Stimulated activated CD8-positive, alpha-beta memory T cell treated with anti-CD3 and anti-CD28 coated beads, Interleukin-15, amount 100 ng/mL, for 24 hours (primary cell): Measurements from ENCODE around the gene SDF4.

ENCODE experiments used
- DNase-seq: peaks from one replicate; pipeline ENCODE4 v3.0.0-alpha.2; 2020; ENCODE audit warnings: low read depth

The SDF4 gene, protein sequence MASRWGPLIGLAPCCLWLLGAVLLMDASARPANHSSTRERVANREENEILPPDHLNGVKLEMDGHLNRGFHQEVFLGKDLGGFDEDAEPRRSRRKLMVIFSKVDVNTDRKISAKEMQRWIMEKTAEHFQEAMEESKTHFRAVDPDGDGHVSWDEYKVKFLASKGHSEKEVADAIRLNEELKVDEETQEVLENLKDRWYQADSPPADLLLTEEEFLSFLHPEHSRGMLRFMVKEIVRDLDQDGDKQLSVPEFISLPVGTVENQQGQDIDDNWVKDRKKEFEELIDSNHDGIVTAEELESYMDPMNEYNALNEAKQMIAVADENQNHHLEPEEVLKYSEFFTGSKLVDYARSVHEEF

DNA sequence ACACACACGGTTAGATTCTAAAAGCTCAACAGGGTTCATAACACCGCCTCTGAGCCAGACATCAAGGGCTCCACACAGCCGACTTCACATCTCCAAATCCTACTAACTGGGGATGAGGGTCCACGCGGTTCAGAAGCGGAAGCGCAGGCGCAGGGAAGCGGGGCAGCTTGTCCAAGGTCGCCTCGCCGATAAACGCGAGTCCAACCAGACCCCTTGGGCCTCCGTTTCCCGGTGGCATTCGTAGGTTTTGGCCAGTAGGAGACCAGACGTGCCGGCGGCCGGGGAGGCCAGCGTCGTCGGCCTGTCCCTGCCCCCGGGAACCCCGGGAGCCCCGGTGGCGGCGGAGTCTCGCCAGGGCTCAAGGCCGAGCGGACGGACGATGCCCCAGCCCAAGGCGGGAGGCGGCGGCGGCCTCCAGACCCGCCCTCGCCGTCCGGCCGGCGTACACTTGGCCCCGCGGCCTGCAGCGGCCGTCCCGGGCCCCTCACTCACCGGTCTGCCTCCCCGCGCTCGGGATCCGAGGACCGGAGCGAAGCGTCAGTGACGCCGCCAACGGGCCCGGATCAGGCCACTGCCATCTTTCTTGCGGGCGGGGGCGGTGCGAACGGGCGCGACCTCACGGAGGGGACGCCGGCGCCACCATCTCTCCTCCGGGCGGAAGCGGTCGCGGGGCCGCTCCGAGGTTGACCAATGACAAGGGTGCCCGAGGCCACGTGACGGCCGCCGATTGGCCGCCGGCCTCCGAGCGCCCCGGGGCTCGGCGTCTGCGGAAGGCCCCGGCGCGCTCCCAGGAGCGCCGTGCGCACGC, at the start of gene SDF4:
Gene SDF4 (minus strand): TSS at position 602 of the 808 bp plus-strand sequence. CDS start 3,229 bp downstream, outside the sequence.
- DNase-seq: peak; percentile 91

DNA sequence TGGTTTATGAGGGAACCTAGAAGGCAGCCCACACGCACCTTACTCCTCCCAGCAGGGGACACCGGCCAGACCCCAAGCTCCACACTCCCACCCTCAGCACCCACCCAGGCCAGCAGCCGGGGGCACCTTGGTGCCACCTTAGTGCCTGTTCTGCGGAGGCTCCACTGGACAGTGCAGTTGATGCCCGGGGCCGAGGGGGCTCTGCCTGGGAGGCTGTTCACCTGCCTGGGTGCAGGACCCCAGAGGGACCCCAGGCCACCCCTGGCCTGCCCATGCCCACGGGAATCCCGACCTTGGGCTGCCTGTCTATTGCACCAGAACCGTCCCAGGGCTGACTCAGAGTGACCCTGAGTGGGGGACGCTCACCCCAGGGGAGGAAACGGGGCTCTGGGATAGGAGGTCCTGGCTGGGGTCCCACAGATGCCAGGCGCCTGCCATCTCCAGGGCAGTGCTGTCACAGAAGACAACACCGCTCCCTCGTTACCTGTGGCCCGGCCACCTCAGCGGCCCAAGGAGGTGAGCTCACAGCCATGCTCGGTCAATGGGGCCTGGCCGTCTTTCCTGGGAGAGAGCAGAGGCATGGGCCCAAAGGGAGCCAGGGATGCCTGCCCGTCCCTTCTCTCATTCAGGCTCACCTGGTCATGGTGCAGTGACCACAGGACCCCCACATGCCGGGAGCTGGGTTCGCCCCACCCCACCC, 49.1 kb upstream of the SDF4 start:
- DNase-seq: no peak

DNA sequence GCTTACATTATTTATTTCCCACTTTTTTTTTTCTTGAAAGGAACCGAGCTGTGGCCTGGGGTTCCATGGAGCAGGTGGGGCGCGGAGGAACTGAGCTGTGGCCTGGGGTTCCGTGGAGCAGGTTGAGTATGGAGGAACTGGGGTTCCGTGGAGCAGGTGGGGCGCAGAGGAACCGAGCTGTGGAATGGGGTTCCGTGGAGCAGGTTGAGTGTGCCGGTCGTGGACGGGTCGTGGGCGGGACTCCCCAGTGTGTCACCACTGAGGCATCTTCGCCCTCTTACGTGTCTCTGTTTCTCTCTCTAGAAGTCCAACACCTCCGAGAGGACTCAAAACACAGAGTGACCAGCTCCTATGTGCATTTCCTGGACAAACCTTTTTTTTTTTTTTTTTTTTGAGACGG, 47.2 kb upstream of the SDF4 start:
- no peak for DNase-seq

DNA sequence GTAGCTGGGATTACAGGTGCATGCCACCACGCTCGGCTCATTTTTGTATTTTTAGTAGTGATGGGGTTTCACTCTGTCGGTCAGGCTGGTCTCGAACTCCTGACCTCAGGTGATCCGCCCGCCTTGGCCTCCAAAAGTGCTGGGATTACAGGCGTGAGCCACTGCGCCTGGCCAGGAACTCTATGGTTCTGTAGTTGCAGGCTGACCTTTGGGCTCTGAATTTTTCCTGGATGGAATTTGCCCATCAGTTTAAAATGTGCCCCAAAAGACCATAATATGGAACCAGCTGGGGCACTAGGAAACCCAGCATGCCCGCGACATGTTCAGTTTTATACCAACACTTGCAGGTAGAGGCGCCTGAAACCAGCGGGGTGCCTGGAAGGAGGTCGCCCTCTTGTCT, 46.8 kb upstream of the SDF4 start:
- no peak for DNase-seq

DNA sequence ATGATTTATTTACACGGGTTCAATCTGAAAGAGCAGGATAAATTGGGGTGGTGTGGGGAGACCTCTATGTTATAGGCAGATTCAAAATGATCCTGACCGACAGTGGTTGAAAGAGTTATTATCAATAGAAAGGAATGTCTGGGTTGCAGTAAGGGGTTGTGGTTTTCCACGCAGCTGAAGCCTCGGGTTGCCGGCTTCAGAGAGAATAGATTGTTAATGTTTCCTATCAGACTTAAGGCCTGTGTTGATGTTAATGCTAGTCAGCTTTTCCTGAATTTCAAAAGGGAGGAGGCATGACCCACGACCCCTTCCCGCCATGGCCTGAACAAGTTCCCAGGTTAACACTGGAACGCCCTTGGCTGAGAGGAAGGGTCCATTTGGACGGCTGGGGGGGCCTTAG, 44.0 kb upstream of the SDF4 start:
- no peak for DNase-seq

DNA sequence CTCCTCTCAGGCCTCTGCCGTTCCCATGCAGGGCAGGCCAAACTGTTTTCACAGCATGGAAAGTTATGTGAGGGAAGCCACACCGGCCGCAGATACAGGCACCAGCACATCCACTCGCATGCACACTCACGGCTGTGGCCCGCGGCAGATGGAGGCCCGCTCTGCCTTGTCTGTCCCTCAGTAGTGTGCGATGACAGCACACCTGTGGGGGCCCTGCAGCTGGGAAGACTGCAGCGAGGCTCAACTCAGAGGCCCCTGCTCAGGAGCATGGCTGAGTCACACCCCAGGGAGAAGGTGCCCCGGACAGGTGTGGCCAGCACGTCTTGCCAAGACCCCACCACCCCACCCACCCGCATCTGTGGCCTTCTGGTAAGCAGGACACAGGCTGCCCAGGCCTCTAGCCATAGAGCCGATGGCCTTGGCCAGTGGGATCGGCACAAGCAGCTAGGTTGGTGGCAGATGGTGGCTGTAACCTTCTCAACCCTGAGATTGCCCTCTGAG, 43.2 kb upstream of the SDF4 start:
- no peak for DNase-seq

DNA sequence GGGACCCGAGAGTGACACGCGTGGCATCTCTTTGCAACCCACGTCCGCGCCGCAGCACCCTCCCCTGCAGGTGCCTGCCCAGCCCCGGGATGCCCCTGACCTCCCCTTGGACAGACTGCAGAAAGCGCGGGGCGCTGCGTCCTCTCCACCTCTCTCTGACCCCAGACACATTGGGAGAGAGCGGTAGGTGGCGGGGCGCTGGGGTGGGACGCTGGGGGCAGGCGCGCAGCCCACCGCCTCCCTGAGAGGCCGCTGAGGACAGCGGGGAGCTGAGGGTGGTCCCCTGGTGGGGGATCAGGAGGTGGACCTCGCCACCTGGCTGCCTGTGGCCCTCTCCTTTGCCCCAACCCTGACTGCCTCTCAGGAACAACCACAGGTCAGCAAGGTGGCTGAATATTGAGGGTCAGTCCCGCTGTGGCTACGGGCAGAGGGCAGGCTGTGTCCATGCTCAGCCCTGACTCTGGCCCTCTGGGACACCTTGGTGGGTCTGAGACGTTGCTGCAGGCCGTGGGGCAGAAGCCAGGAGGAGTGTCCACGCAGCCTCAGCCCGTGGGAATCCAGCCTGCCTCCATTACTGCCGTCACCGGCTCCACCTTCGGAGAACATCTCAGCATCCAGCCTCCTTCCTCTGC, 42.6 kb upstream of the SDF4 start:
- DNase-seq: no peak

DNA sequence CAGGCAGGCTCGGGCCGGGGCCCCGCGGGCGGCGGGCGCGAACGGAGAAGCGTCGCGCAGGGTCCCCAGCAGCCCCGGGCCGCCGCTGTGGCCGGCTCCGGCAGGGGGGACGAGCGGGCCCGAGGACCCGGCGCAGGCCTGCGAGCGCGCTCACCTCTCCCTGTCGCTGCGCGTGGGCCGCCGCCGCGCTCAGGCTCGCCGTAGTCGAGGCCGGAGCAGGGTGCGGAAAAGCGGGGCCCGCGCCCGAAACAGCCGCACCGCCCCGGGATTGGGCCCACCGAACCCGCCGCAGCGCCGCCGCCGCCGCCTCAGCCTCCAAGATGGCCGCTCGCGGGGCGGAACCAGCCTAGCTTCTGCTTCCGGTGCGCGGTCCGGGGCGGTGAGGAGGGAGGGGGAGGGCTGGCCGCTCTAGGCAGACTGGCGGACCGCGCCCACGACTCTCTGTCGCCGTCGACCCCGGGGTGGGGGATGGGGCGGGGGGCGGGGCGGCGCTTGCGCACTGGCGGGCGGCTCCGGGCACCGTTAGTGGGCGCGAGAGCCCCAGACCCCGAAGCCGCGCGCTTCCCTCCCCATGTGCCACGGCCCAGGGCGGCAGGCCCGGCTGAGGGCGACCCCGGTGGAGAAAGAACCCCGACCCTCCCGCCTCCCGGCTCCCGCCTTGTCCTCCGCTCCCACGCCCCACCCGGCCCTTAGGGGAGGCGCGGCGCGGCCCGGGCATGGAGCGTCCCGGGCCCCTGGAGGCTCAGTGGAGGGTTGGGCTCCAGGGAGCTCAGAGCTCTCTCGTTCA, 41.9 kb upstream of the SDF4 start, which contains the start of gene UBE2J2:
Gene UBE2J2 (minus strand): TSS at position 343 of the 787 bp plus-strand sequence. CDS start 5,862 bp downstream, outside the sequence.
- DNase-seq: peak; percentile 85

DNA sequence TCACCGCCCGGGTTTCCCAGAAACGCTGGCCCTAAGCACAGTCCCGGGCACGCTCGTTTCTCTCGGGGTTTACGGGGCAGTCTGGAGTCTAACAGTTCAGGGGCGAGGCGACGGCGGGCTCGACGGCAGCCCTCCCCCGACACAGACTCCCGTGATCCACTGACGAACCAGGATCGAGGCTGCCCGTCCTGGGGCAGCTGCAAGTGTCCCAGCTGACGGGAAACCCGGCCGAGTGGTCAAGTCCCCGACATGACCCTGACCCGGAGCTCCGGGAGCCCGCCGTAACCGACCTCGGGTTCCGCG, 41.4 kb upstream of the SDF4 start:
- DNase-seq: no peak

DNA sequence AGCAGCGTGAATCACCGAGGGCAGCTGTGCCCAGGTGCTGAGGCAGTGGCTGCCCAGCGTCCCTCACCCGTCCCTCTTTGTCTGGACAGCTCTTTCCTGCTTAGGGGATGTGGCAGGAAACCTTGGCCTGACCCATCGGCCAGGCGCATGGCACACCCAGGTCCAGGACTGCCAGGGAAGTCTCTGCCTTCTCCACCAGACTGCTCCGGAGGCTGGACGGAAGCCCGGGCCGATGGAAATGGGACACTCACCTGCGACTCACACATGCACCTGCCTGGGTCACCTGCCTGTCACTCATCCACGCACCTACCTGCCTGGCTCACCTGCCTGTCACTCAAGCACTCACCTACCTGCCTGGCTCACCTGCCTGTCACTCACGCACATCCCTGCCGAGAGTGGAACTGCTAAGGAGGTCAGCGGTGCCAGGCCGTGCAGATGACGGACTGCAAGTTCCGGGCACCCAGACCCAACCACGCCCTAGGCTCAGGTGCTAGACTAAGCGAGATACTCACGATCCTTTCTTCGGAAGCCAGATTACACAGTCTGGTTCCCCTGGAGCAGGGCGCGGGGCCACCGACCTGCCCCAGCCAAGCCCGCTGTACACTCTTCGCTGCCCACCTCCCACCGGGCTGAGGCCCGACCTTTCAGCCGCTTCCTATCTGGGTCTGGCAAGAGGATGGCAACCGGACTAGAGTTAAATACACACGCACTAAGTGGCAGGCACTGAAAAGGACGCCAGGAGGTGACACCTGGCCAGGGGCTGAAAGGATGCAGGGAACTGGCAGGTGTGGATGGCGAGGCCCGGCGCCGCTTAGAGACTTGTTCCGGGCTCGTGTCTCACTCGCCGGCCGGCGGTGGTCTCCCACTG, 40.8 kb upstream of the SDF4 start:
- no peak for DNase-seq

DNA sequence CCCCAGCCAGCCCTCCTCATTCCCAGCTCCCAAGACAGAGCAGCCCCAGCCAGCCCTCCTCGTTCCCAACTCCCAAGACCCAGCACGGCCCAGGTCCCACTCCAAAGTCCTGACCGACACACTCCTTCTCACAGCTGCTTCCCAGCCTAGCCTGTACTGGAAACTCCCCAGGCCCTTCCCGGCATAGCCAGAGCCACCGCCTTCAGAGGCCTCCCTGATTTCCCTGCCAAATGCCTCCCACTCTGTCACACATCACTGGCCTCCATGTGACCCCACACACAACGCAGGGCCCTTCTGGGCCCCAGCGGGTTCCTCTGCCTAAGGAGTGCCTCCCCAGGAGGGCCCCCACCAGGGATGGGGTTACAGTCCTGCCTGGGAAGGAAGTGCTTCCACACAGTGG, 39.0 kb upstream of the SDF4 start:
- no peak for DNase-seq

DNA sequence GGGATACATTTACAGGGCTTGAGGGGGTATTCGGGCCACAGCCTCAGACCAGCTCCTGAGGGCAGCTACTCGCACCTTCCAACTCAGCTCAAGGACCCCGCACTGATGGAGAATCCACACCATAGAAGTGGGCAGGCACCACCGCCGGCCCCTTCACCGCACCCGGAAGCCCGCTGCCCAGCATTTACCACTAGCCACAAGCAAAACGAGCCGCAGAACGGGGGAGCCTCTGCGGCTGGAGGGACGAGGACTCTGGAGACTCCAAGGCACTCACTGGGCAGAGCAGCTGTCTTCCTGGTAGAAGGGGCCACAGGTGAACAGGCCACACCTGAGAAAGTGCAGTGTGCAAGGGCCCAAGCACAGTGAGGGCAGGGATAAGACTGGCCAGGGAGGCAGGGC, 36.5 kb upstream of the SDF4 start:
- no peak for DNase-seq

DNA sequence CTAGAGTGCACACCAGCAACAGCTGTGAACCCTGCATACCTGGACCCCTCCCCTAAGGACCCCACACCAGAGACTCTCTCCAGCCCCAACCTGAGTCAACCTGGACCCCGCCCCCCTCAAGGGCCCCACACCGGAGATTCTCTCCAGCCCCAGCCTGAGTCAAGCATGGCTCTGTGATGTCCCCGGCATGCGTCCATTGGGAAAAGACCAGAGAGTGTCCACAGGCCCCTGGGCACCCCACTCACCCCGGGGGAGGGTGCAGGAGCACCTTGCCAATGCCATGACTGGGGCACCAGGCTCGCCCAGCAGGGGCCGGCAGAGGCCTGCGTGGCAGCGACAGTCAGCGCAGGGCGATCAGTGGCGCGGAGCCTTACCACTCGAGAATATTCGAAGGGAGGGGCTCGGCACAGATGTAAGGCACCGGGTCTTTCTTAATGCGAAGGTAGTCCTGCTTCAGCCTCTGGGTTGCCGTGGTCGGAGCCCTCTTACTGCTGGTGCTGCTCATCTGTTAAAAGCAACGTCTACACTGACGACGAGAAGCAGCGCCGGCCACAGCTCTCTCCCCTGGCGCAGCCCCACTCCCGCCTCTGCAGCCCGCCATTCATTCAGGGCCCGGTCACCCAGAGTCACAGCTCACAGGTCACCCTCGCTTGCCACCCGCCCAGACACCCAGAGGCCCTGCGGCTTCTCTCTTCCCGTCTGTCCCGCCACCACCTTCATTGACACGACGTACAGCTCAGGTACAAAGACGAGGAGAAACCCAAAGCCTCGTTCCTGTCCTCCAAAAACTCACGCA, 35.9 kb upstream of the SDF4 start:
- no peak for DNase-seq

DNA sequence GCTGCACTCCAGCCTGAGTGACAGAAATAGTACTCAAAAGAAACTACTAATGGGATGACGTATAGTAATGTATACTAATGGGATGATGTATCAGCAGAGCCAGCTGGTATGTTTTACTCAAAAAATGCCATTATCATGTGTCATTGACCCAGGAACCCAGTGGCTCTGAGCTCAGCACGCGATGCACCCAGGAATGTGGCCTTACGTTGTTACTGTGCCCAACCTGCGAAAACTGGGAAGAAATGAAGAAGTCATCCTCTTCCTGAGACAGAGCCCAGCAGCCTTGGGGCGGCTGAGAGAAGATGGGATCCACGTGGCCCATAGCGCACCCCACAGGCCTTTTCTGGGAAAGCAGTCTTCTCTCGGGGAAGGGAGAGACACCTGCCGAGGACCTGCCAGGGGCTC, 33.1 kb upstream of the SDF4 start:
- no peak for DNase-seq

DNA sequence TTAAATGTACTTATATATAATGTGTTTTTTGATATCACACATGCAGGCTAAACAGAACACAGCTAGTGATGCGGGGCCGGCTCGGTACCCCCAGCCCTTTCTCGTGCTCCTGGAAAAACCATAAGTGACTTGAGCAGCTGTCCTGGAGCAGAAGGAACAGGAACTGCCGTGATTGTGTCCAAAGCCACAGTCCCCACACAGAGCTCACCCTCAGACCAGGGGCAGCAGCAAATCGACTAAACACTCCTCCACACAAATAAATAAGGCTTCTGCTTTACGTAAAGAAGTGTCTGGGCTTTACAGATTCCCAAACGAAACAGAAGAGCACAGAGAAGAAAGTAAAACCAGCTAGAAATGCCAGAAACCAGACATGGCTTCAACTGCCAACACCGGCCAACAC, 32.2 kb upstream of the SDF4 start:
- DNase-seq: no peak

DNA sequence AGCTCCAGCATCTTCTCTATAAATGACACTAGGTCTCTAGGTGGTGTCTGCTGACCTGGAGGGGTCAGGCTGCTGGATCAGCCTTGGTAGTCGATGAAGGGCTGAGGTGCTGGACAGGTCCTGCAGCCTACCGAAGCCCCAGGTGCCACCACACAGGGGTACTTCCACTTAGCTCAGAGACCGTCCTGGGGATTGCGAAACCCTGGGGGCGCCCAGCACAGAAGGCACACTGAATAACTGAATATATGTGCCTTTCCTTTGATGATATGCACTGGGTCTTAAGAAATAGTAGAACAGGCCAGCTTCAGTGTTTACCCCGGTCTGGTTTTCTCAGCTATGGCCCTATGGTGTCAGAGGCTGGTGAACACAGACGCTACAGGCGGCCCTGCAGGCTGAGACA, 31.0 kb upstream of the SDF4 start:
- no peak for DNase-seq

DNA sequence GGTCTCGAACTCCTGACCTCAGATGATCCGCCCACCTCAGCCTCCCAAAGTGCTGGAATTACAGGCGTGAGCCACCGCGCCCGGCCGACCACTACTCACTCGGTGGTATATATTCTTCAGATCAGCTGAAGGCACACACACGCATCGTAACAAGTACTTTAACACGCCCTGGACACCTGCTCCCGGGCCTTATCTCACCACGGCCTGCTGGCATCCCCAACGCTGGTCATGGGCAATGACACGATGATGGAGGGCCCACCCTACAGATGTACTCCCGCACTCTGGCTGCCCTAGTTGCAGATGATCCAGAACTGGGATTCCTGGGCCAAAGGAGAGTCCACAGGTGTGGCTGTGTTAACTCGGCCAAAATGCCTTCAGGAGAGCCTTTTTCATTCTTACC, 30.3 kb upstream of the SDF4 start:
- no peak for DNase-seq

DNA sequence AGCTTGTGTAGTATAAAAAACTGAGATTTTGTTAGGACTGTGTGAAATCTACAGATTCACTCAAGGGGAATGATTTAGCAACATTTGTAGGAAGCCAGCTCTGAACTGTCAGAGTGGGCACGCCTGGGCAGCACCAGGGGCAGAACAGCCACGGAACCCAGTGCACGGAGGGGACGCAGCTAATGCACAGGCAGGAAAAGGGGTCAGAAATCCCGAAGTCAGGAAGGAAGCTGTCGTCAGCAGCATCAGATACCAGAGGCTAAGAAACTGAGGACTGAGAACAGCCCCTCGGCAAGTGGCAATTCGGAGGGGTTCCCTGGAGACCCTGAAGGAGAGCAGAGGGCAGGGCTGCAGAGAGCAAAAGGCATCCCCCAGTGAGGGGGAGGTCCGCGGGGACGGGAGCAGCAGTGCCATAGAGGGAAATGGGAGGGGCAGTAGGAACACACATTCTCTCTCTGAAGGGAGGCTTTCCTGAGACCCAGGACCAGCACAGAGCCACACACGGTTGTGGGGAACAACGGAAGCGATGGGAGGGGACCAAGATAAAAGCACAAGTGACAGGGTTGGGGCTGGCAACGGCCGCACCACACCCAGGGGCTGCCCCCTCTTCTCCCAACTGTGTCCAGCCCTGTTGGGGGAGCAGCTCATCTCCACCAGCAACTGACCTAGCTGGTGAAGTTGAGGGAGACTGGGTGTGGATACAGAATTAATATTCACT, 29.2 kb upstream of the SDF4 start:
- DNase-seq: no peak
